GM19035 (cell line): ENCODE results near the gene HAUS3.
A peak's percentile ranks its signal among the peaks of the same experiment; 100 is the strongest.

Experiments
- ATAC-seq: cut with Tn5 transposase; IDR thresholded peaks from one replicate; pipeline ENCODE4 v1.9.1; 2021; ENCODE audit not compliant: unreplicated experiment

The HAUS3 gene

GRCh38 chr4:2241410-2242353 lies at the start of gene HAUS3, which contains the start of gene POLN:
HAUS3 (minus strand) TSS chr4:2242121; CDS start chr4:2240946, 1,175 bp downstream.
POLN (minus strand) TSS chr4:2242121; CDS start chr4:2229231, 12,890 bp downstream.
- ATAC-seq: peak; percentile 87

- no peak for ATAC-seq
Observed at GRCh38 chr4:2290974-2291704, 49.2 kb upstream of the HAUS3 start.

GRCh38 chr4:2290488-2290887 lies 48.6 kb upstream of the HAUS3 start:
- ATAC-seq: no peak

- no peak for ATAC-seq
Observed at GRCh38 chr4:2289955-2290333, 48.0 kb upstream of the HAUS3 start.

- no peak for ATAC-seq
Observed at GRCh38 chr4:2289311-2289954, 47.5 kb upstream of the HAUS3 start.

- ATAC-seq: no peak
Observed at GRCh38 chr4:2288051-2288541, 46.2 kb upstream of the HAUS3 start.

GRCh38 chr4:2287594-2287915 lies 45.6 kb upstream of the HAUS3 start:
- no peak for ATAC-seq

- ATAC-seq: no peak
Observed at GRCh38 chr4:2286904-2287593, 45.1 kb upstream of the HAUS3 start.

- no peak for ATAC-seq
Observed at GRCh38 chr4:2285613-2286381, 43.9 kb upstream of the HAUS3 start.

GRCh38 chr4:2284934-2285612 lies 43.2 kb upstream of the HAUS3 start:
- ATAC-seq: no peak

GRCh38 chr4:2284161-2284933 lies 42.4 kb upstream of the HAUS3 start:
- ATAC-seq: no peak

- no peak for ATAC-seq
Observed at GRCh38 chr4:2283199-2283711, 41.3 kb upstream of the HAUS3 start.

- peak; percentile 86 for ATAC-seq
Observed at GRCh38 chr4:2281575-2282343, 39.8 kb upstream of the HAUS3 start.

GRCh38 chr4:2280531-2281300 lies 38.8 kb upstream of the HAUS3 start:
- ATAC-seq: no peak

- no peak for ATAC-seq
Observed at GRCh38 chr4:2277956-2278355, 36.0 kb upstream of the HAUS3 start.

GRCh38 chr4:2276581-2277325 lies 34.8 kb upstream of the HAUS3 start:
- no peak for ATAC-seq
